HAP-1 (cell line): ENCODE data around the gene COBLL1.

Source experiments
- DNase-seq, 2 experiments: peaks; one replicate each; pipeline ENCODE4 v3.0.0-alpha.2; 2016 to 2020; ENCODE audit warnings: low spot score in 2 of 2
- H3K27me3 ChIP-seq: fragments of 250-450 bp; sonication (Bioruptor Pico); 2 replicates; pipeline ENCODE4 v1.5.1; 2020; ENCODE audit warnings: low read depth, mild to moderate bottlenecking, moderate library complexity
- H3K36me3 ChIP-seq: fragments of 250-450 bp; sonication (Bioruptor Pico); replicated peaks from 2 replicates; pipeline ENCODE4 v1.5.1; 2020; ENCODE audit warnings: mild to moderate bottlenecking
- H3K4me1 ChIP-seq: fragments of 250-450 bp; sonication (Bioruptor Pico); 2 replicates; pipeline ENCODE4 v1.5.1; 2020; ENCODE audit warnings: mild to moderate bottlenecking
- H3K4me3 ChIP-seq: fragments of 250-450 bp; sonication (Bioruptor Pico); 2 replicates; pipeline ENCODE4 v1.5.1; 2020; ENCODE audit warnings: mild to moderate bottlenecking, moderate library complexity
- H3K9me3 ChIP-seq: fragments of 250-450 bp; sonication (Bioruptor Pico); 2 replicates; pipeline ENCODE4 v1.5.1; 2020; ENCODE audit warnings: mild to moderate bottlenecking, moderate library complexity
- in situ Hi-C: fragments of 300-500 bp; cut with MboI; formaldehyde crosslinking; loops from 3 replicates; pipeline ENCODE4 v1.14.3; 2020; ENCODE audit warnings: low sequenced_read_pairs, inconsistent platforms, mixed read lengths

The COBLL1 gene

GRCh38 chr2:164842624-164842966 is 972 bp upstream of the COBLL1 start:
- DNase-seq: no peak
- Histone ChIP-seq H3K36me3 (no peaks in the 10 kb centered on the region), H3K9me3 (no peaks in the 10 kb centered on the region), H3K27me3 (no peaks in the 10 kb centered on the region), H3K4me1 (peaks cover 36% of the 10 kb centered on the region), H3K4me3 (peak overlapping the region; percentile 59)
- in situ Hi-C loops: no loop called here

- Histone ChIP-seq H3K36me3 (no peaks in the 10 kb centered on the region), H3K9me3 (no peaks in the 10 kb centered on the region), H3K27me3 (no peaks in the 10 kb centered on the region), H3K4me3 (peak overlapping the region; percentile 59), H3K4me1 (peaks cover 46% of the 10 kb centered on the region)
- peak; percentile 61 to 85 for DNase-seq
- in situ Hi-C loops: no loop called here
These were observed 499 bp downstream of the COBLL1 start for GRCh38 chr2:164840930-164841718.

- Histone ChIP-seq H3K4me1 (peaks cover 47% of the 10 kb centered on the region), H3K27me3 (no peaks in the 10 kb centered on the region), H3K9me3 (no peaks in the 10 kb centered on the region), H3K36me3 (no peaks in the 10 kb centered on the region), H3K4me3 (peak overlapping the region; percentile 59)
- in situ Hi-C loops: no loop called here
- DNase-seq: peak; percentile 69 to 75
These were observed 1.1 kb downstream of the COBLL1 start for GRCh38 chr2:164840458-164840929.

- in situ Hi-C loops: loop anchor here (10.0 kb wide), 1 partner anchor 105 kb away; no protein-coding TSS in a partner anchor
- H3K36me3 ChIP-seq: no peaks in the 10 kb centered on the region
- H3K4me1 ChIP-seq: peaks cover 49% of the 10 kb centered on the region
- H3K27me3 ChIP-seq: no peaks in the 10 kb centered on the region
- DNase-seq: no peak
- H3K4me3 ChIP-seq: peak overlapping the region; percentile 59
- H3K9me3 ChIP-seq: no peaks in the 10 kb centered on the region
These were observed 1.6 kb downstream of the COBLL1 start for GRCh38 chr2:164839914-164840457.

GRCh38 chr2:164837807-164838206 is 3.8 kb downstream of the COBLL1 start:
- no peaks in the 10 kb centered on the region for H3K36me3 ChIP-seq
- in situ Hi-C loops: loop anchor here (10.0 kb wide), 1 partner anchor 103 kb away; no protein-coding TSS in a partner anchor
- H3K4me1 ChIP-seq: peaks cover 49% of the 10 kb centered on the region
- DNase-seq: no peak
- no peak overlapping the region for H3K4me3 ChIP-seq
- no peaks in the 10 kb centered on the region for H3K9me3 ChIP-seq
- no peaks in the 10 kb centered on the region for H3K27me3 ChIP-seq

GRCh38 chr2:164836907-164837306 is 4.7 kb downstream of the COBLL1 start:
- Histone ChIP-seq H3K4me1 (peaks cover 43% of the 10 kb centered on the region), H3K4me3 (no peak overlapping the region), H3K36me3 (no peaks in the 10 kb centered on the region), H3K9me3 (no peaks in the 10 kb centered on the region), H3K27me3 (no peaks in the 10 kb centered on the region)
- in situ Hi-C loops: loop anchor here (10.0 kb wide), 1 partner anchor 102 kb away; no protein-coding TSS in a partner anchor
- DNase-seq: peak in 1 of 2 experiments; percentile 88

GRCh38 chr2:164835302-164835701 is 6.3 kb downstream of the COBLL1 start:
- Histone ChIP-seq H3K4me3 (no peak overlapping the region), H3K36me3 (no peaks in the 10 kb centered on the region), H3K9me3 (no peaks in the 10 kb centered on the region), H3K4me1 (peaks cover 50% of the 10 kb centered on the region), H3K27me3 (no peaks in the 10 kb centered on the region)
- no peak for DNase-seq
- in situ Hi-C loops: loop anchor here (10.0 kb wide), 1 partner anchor 101 kb away; no protein-coding TSS in a partner anchor

GRCh38 chr2:164831887-164832286 is 9.7 kb downstream of the COBLL1 start:
- Histone ChIP-seq H3K4me1 (peaks cover 57% of the 10 kb centered on the region), H3K36me3 (no peaks in the 10 kb centered on the region), H3K9me3 (no peaks in the 10 kb centered on the region), H3K4me3 (no peak overlapping the region), H3K27me3 (no peaks in the 10 kb centered on the region)
- no peak for DNase-seq
- in situ Hi-C loops: loop anchor here (10.0 kb wide), 1 partner anchor 97 kb away; no protein-coding TSS in a partner anchor

- in situ Hi-C loops: loop anchor here (10.0 kb wide), 1 partner anchor 96 kb away; no protein-coding TSS in a partner anchor
- no peak for DNase-seq
- H3K9me3 ChIP-seq: no peaks in the 10 kb centered on the region
These were observed 10.4 kb downstream of the COBLL1 start for GRCh38 chr2:164831180-164831579.

GRCh38 chr2:164826293-164827243 is 15.1 kb downstream of the COBLL1 start:
- no peaks in the 10 kb centered on the region for H3K36me3 ChIP-seq
- DNase-seq: no peak
- H3K4me3 ChIP-seq: no peak overlapping the region
- H3K9me3 ChIP-seq: no peaks in the 10 kb centered on the region
- peaks cover 29% of the 10 kb centered on the region for H3K4me1 ChIP-seq
- in situ Hi-C loops: no loop called here
- H3K27me3 ChIP-seq: no peaks in the 10 kb centered on the region

More at GRCh38 chr2:164831180-164831579, 10.4 kb downstream of the COBLL1 start:
- H3K36me3 ChIP-seq: no peaks in the 10 kb centered on the region
- H3K27me3 ChIP-seq: no peaks in the 10 kb centered on the region
- no peak overlapping the region for H3K4me3 ChIP-seq
- H3K4me1 ChIP-seq: peaks cover 52% of the 10 kb centered on the region

GRCh38 chr2:164824872-164825271 is 16.8 kb downstream of the COBLL1 start:
- in situ Hi-C loops: no loop called here
- H3K9me3 ChIP-seq: no peaks in the 10 kb centered on the region
- no peaks in the 10 kb centered on the region for H3K36me3 ChIP-seq
- peaks cover 22% of the 10 kb centered on the region for H3K4me1 ChIP-seq
- H3K27me3 ChIP-seq: no peaks in the 10 kb centered on the region
- no peak overlapping the region for H3K4me3 ChIP-seq
- no peak for DNase-seq

- peaks cover 10% of the 10 kb centered on the region for H3K4me1 ChIP-seq
- no peaks in the 10 kb centered on the region for H3K27me3 ChIP-seq
- in situ Hi-C loops: no loop called here
- no peak overlapping the region for H3K4me3 ChIP-seq
- no peaks in the 10 kb centered on the region for H3K9me3 ChIP-seq
- no peaks in the 10 kb centered on the region for H3K36me3 ChIP-seq
- no peak for DNase-seq
These were observed 18.5 kb downstream of the COBLL1 start for GRCh38 chr2:164823126-164823525.

GRCh38 chr2:164821338-164821737 is 20.3 kb downstream of the COBLL1 start:
- in situ Hi-C loops: no loop called here
- no peak overlapping the region for H3K4me3 ChIP-seq
- H3K36me3 ChIP-seq: no peaks in the 10 kb centered on the region
- no peak for DNase-seq
- H3K4me1 ChIP-seq: no peaks in the 10 kb centered on the region
- no peaks in the 10 kb centered on the region for H3K9me3 ChIP-seq
- no peaks in the 10 kb centered on the region for H3K27me3 ChIP-seq
